HEK293T (cell line): ENCODE data around the gene ARHGEF2.
A peak's percentile ranks its signal among the peaks of the same experiment; 100 is the strongest.

ENCODE experiments used
- CTCF ChIA-PET: fragments of 350-600 bp; formaldehyde crosslinking; extraction: SDS; loops from one replicate; lab custom pipeline; 2021; ENCODE audit warnings: antibody characterized with exemption, inconsistent platforms; lab: Yijun Ruan, JAX
- POLR2A ChIA-PET: fragments of 350-600 bp; formaldehyde crosslinking; extraction: SDS; loops from one replicate; lab custom pipeline; 2020; ENCODE audit warnings: antibody characterized with exemption, inconsistent platforms; lab: Yijun Ruan, JAX
- DNase-seq: peaks from one replicate; pipeline ENCODE4 v3.0.0; 2012; ENCODE audit warnings: mixed read lengths; ENCODE audit errors: extremely low spot score
- ARNT ChIP-seq: fragments of 450-650 bp; IDR thresholded peaks from 2 replicates; pipeline ENCODE4 v1.6.1; 2017; ENCODE audit warnings: mild to moderate bottlenecking
- BHLHE40 ChIP-seq: fragments of 450-650 bp; IDR thresholded peaks from 2 replicates; pipeline ENCODE4 v1.6.1; 2016; ENCODE audit warnings: mild to moderate bottlenecking, moderate library complexity, borderline replicate concordance
- CTBP1 ChIP-seq: fragments of 450-650 bp; IDR thresholded peaks from 2 replicates; pipeline ENCODE4 v1.6.1; 2016; ENCODE audit warnings: borderline replicate concordance
- ELF4 ChIP-seq: fragments of 450-650 bp; IDR thresholded peaks from 2 replicates; pipeline ENCODE4 v1.6.1; 2017; ENCODE audit warnings: antibody characterized with exemption
- FOXA1 ChIP-seq: fragments of 450-650 bp; IDR thresholded peaks from 2 replicates; pipeline ENCODE4 v1.6.1; 2016; ENCODE audit warnings: mild to moderate bottlenecking
- FOXK2 ChIP-seq: fragments of 450-650 bp; IDR thresholded peaks from 2 replicates; pipeline ENCODE4 v1.6.1; 2016; ENCODE audit warnings: mild to moderate bottlenecking
- FOXM1 ChIP-seq: fragments of 450-650 bp; IDR thresholded peaks from 2 replicates; pipeline ENCODE4 v1.6.1; 2017; ENCODE audit warnings: mild to moderate bottlenecking, borderline replicate concordance
- HDGF ChIP-seq: fragments of 450-650 bp; IDR thresholded peaks from 2 replicates; pipeline ENCODE4 v1.6.1; 2017; ENCODE audit warnings: antibody characterized with exemption, borderline replicate concordance
- L3MBTL2 ChIP-seq: fragments of 450-650 bp; conservative IDR thresholded peaks from 2 replicates; pipeline ENCODE4 v1.6.1; 2016; ENCODE audit warnings: mild to moderate bottlenecking
- LEF1 ChIP-seq: fragments of 450-650 bp; IDR thresholded peaks from 2 replicates; pipeline ENCODE4 v1.6.1; 2017; ENCODE audit warnings: mild to moderate bottlenecking, borderline replicate concordance
- NFRKB ChIP-seq: fragments of 450-650 bp; IDR thresholded peaks from 2 replicates; pipeline ENCODE4 v1.6.1; 2016; ENCODE audit warnings: mild to moderate bottlenecking, moderate library complexity
- SP1 ChIP-seq: fragments of 450-650 bp; IDR thresholded peaks from 2 replicates; pipeline ENCODE4 v1.6.1; 2017
- SUZ12 ChIP-seq: fragments of 450-650 bp; IDR thresholded peaks from 2 replicates; pipeline ENCODE4 v1.6.1; 2016; ENCODE audit warnings: mild to moderate bottlenecking
- TARDBP ChIP-seq: fragments of 450-650 bp; IDR thresholded peaks from 2 replicates; pipeline ENCODE4 v1.6.1; 2016
- ZNF384 ChIP-seq: fragments of 450-650 bp; IDR thresholded peaks from 2 replicates; pipeline ENCODE4 v1.6.1; 2016
- TF ChIP-seq, protein P1 (sequence below): fragments of 450-650 bp; IDR thresholded peaks from 2 replicates; pipeline ENCODE4 v1.6.1; 2016

ARHGEF2 gene

DNA sequence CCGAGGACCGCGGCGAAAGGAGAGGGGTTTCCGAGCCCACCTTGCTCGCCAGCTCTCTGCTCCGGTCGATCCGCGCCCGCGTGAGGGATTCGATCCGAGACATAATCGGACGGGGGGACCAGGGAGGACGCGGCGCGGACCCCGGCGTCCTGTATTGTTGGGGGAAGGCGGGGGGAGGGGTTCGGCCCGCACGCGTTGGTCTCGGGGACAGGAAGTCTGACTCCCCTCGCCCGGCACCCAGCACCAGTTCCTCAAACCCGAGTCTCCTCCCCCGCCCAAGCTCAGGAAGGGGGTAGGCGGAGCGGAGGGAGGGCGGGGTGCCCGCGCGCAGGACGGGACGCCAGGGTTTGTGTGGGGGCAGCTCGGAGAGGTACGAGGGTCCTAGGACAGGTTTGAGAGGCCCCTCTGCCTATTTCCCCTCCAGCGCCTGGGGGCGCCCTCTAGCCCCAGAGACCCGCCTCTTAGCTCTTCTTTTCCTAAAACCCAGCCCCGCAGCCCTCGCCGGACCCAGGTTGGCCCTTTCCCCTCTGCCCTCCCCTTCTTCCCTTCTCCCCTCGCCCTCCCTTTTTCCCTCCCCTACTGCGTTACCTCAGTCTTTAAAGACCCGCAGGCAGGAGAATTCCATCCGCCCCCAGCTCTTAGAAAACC lies at the start of gene ARHGEF2:
TSS of gene ARHGEF2 (minus strand) at position 223 of the 648 bp plus-strand sequence. CDS start at position 103, 120 bp downstream.
- ChIA-PET CTCF (interaction anchor here (0.7 to 4.1 kb wide), 10 partner anchors 11 to 712 kb away, joined by 3 to 39 read pairs (median 6); no protein-coding TSS in a partner anchor), POLR2A (interaction anchor here (0.9 to 7.1 kb wide), 13 partner anchors 9 to 128 kb away, joined by 3 to 79 read pairs (median 4); partner anchors contain the start of genes KHDC4, MEX3A, RXFP4 and SYT11)
- no peak for TF ChIP-seq TARDBP
- TF ChIP-seq ZNF384 = no peak
- no peak for TF ChIP-seq FOXK2
- TF ChIP-seq NFRKB = no peak
- no peak for TF ChIP-seq ELF4
- no peak for TF ChIP-seq SP1
- TF ChIP-seq FOXM1 = no peak
- TF ChIP-seq L3MBTL2 = no peak; the same call in 1 of the 2 replicates
- DNase-seq = peak; percentile 80

DNA sequence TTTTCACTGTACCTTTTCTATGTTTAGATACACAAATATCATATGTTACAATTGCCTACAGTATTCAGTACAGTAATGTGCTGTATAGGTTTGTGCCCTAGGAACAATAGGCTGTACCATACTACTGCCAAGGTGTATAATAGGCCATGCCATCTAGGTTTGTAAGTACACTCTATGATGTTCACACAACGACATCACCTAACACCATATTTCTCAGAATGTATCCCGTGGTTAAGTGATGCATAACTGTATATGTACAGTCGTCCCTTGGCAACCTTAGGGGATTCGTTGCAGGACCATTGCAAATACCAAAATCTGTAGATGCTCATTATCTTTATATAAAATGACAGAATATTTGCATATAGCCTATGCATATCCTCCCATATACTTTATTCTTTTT lies 48.2 kb upstream of the ARHGEF2 start:
- TF ChIP-seq L3MBTL2 (no peak), SP1 (no peak), LEF1 (no peak), ARNT (no peak), NFRKB (no peak), FOXK2 (no peak), FOXM1 (no peak), HDGF (no peak)
- no peak for DNase-seq
- ChIA-PET CTCF (interaction anchor here (1.1 to 1.2 kb wide), 6 partner anchors 8 to 39 kb away, joined by 3 to 18 read pairs (median 4); no protein-coding TSS in a partner anchor), POLR2A (interaction anchor here (1.1 kb wide), 1 partner anchor 25 kb away, joined by 4 read pairs; no protein-coding TSS in a partner anchor)

DNA sequence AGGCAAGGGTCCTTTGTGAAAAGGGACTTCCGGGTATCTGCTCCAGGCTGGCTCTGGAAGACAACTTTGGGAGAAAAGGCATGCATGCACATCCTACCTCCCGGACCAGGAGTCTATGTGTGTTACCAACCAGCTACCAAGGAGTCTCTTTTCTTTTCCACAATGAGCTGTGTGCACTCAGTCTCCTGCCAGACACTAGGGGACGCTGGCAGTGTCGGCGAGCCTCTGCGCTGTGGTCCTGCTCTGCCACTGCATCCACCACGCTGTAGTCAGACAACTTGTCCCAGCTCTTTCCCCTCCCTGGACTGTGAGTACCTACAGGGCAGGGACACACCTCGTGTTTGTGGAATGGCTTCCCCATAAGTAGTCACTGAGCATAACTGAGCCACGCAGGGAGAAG lies 47.5 kb upstream of the ARHGEF2 start:
- ChIA-PET POLR2A (interaction anchor here (1.0 to 1.1 kb wide), 3 partner anchors 26 to 41 kb away, joined by 4 to 11 read pairs (median 5); partner anchors contain the start of genes LAMTOR2 and UBQLN4), CTCF (interaction anchor here (0.5 to 1.8 kb wide), 14 partner anchors 8 to 166 kb away, joined by 3 to 18 read pairs (median 4); partner anchors contain the start of genes RAB25, SYT11 and UBQLN4)
- TF ChIP-seq HDGF = peak; percentile 87; the same call in 1 of the 2 replicates
- no peak for TF ChIP-seq TARDBP
- DNase-seq = peak; percentile 91

DNA sequence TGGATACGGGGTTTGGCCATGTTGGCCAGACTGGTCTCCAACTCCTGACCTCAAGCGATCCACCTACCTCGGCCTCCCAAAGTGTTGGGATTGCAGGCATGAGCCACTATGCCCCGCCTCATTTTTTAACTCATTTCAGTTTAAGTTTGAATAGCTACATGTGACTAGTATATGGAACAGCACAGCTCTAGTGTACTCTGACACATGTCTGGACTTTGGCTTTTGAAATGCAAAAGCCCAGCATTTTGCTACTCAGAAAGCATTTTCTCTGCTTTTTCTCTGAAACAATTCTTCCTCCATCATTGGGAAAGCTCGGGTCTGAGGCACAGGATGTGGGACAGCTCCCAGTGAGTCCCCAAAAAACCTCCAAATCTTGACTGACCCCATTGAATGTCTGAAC lies 46.5 kb upstream of the ARHGEF2 start:
- TF ChIP-seq FOXA1 (no peak), NFRKB (no peak), FOXM1 (no peak), SUZ12 (no peak), SP1 (no peak), LEF1 (no peak), FOXK2 (no peak), TARDBP (no peak), BHLHE40 (no peak), CTBP1 (no peak), ZNF384 (no peak), HDGF (no peak), L3MBTL2 (no peak), ARNT (no peak), ELF4 (no peak)
- TF ChIP-seq, protein P1, sequence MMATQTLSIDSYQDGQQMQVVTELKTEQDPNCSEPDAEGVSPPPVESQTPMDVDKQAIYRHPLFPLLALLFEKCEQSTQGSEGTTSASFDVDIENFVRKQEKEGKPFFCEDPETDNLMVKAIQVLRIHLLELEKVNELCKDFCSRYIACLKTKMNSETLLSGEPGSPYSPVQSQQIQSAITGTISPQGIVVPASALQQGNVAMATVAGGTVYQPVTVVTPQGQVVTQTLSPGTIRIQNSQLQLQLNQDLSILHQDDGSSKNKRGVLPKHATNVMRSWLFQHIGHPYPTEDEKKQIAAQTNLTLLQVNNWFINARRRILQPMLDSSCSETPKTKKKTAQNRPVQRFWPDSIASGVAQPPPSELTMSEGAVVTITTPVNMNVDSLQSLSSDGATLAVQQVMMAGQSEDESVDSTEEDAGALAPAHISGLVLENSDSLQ = no peak
- ChIA-PET POLR2A (no interaction called here), CTCF (interaction anchor here (0.5 to 1.8 kb wide), 3 partner anchors 28 to 1369 kb away, joined by 3 to 8 read pairs (median 5); partner anchors contain the start of gene UBQLN4)
- no peak for DNase-seq

DNA sequence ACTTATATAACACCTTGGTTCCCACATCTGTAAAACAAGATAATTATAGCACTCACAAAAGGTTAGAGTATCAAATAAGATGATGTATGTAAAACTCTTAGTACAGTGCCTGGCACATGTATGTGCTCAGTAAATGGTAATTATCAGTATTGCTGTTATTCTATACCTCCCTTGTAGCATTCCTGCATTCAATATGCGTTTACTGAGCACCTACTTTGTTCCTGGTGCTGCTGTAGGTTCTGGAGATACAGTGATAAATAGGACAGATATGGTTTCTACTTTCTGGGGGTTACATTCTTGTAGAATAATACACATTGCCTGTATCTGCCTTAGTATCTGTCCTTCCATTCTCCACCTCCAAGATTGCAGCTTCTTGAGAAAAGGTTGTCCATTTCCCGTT lies 43.6 kb upstream of the ARHGEF2 start:
- no peak for TF ChIP-seq NFRKB
- no peak for TF ChIP-seq CTBP1
- no peak for TF ChIP-seq L3MBTL2
- no peak for TF ChIP-seq ARNT
- TF ChIP-seq, protein P1 = no peak
- no peak for TF ChIP-seq SUZ12
- TF ChIP-seq TARDBP = no peak
- TF ChIP-seq ELF4 = no peak
- TF ChIP-seq BHLHE40 = no peak
- TF ChIP-seq ZNF384 = no peak
- TF ChIP-seq FOXA1 = no peak
- no peak for TF ChIP-seq HDGF
- no peak for TF ChIP-seq FOXK2
- no peak for TF ChIP-seq FOXM1
- TF ChIP-seq SP1 = no peak
- CTCF ChIA-PET = interaction anchor here (2.4 kb wide), 1 partner anchor 45 kb away, joined by 11 read pairs; no protein-coding TSS in a partner anchor
- POLR2A ChIA-PET = interaction anchor here (1.0 to 1.8 kb wide), 3 partner anchors 43 to 51 kb away, joined by 3 to 6 read pairs (median 4); partner anchors contain the start of gene ARHGEF2
- no peak for DNase-seq

DNA sequence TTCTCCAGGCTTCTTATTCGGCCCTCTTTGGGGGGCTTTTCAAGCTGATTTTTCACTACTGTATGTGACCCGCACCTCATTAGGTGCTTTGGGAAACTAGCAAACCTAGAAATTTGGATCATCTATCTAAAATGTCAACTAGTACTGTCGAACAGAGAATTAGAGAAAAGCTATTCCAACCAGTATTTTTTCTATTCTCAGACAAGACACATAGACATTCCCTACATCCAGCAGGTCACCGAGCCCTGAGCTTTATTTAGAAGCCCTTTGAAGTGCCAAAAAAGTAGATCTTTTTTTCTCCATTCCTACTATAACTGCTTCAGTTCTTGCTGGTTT lies 42.7 kb upstream of the ARHGEF2 start:
- POLR2A ChIA-PET = interaction anchor here (0.6 to 2.6 kb wide), 9 partner anchors 9 to 91 kb away, joined by 3 to 12 read pairs (median 4); partner anchors contain the start of gene ARHGEF2
- no peak for DNase-seq
- CTCF ChIA-PET = interaction anchor here (0.9 to 2.4 kb wide), 3 partner anchors 8 to 45 kb away, joined by 3 to 11 read pairs (median 4); no protein-coding TSS in a partner anchor
- TF ChIP-seq SUZ12 = no peak
- no peak for TF ChIP-seq BHLHE40
- no peak for TF ChIP-seq ELF4
- TF ChIP-seq L3MBTL2 = no peak
- TF ChIP-seq LEF1 = no peak
- TF ChIP-seq NFRKB = no peak
- no peak for TF ChIP-seq CTBP1
- no peak for TF ChIP-seq FOXA1
- TF ChIP-seq ARNT = no peak
- TF ChIP-seq ZNF384 = no peak
- TF ChIP-seq TARDBP = no peak
- TF ChIP-seq FOXK2 = no peak
